Suppressor macrophage treated with lipopolysaccharide for 4 hours (primary cell): Measurements from ENCODE around the gene ZBTB21.
"Not testable (repeated sequence)": the region's sequence is repeated elsewhere in the genome, so short reads cannot be mapped to it uniquely, and the experiment has no call there.

Source experiments
- DNase-seq: peaks from one replicate; pipeline ENCODE4 v3.0.0-alpha.2; 2020

ZBTB21 gene

DNA sequence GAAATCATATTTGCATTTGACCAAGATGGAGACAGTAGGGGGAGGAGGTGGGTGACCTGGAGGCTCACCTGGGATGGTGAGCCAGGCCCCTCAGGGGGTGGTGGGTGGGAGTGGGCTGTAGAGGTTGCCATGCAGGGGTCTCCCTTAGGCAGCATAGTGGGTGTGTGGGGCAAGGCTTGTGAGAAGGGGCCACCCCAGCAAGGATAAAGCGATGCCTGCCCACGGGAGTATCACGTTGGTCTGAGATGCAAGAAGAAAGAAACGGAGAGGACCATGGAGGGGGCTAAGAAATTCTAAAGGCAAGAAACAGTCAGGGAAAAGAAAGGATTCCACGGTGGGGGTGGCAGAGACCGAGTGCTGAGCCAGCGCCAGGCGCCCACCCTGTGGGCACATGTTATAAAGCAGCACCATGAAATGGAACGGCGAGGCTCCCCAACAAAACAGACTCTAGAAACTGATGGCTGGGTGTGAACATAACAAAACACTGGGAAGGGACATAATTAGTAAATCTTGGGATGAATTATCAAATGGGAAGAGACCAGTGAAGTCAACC, 44.6 kb downstream of the ZBTB21 start:
- DNase-seq = no peak

- no peak for DNase-seq
Observed at GRCh38 chr21:41965045-41965444, 45.1 kb downstream of the ZBTB21 start.

GRCh38 chr21:41964171-41964570, 46.0 kb downstream of the ZBTB21 start:
- DNase-seq = no peak

GRCh38 chr21:41962425-41962966, 47.7 kb downstream of the ZBTB21 start:
- no peak for DNase-seq

DNA sequence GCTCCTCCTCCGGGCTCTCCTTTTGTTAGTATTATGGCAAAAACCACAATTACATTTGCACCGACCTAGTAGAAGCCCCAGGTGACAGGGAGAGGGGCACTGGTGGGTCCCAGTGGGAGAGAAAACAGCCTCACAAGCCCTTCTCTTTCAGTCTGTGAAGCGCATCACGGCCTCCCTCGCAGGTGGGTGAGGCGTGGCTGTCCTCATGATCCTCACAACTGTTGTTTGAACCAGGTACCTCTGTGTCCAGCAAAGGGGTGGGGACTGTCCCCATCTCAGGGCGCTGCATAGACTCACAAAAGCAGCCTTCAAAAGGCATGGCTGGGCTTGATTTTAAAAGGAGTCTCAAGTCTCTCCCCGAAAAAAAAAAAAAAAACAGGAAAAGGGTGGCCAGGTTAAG, 48.4 kb downstream of the ZBTB21 start:
- no peak for DNase-seq

DNA sequence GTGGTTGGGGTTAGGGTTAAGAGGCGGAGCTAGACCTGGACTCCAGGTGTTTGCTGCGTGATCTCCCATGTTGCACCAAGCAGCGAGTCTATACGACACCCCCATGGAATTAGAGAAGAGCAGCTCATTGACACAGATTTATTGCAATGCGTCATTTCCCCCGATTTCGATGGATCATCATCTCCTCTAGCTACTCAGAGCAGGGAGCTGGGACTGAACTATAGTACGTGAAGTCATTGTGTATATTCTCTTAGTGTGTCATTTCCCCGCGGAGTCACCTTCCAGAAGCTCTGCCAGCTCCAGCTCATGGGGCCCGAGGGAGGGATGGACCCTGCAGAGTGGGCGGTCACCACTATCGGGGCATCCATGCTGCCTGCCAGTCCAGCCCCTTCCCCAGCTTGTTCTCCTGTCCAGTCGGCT, 48.9 kb downstream of the ZBTB21 start:
- no peak for DNase-seq

GRCh38 chr21:41960386-41960785, 49.8 kb downstream of the ZBTB21 start:
- no peak for DNase-seq

DNA sequence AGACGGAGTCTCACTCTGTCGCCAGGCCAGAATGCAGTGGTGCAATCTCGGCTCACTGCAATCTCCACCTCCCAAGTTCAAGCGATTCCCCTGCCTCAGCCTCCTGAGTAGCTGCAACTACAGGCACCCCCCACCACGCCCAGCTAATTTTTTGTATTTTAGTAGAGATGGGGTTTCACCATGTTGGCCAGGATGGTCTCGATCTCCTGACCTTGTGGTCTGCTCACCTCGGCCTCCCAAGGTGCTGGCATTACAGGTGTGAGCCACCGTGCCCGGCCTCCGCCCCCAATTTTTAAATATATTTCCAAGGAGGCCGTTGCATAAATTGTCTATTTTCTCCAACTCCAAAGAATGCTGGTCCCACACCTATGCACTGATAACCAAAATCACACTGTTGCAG, 50.5 kb downstream of the ZBTB21 start:
- DNase-seq = not testable (repeated sequence)

- DNase-seq = no peak
Observed at GRCh38 chr21:41958886-41959563, 51.1 kb downstream of the ZBTB21 start.

DNA sequence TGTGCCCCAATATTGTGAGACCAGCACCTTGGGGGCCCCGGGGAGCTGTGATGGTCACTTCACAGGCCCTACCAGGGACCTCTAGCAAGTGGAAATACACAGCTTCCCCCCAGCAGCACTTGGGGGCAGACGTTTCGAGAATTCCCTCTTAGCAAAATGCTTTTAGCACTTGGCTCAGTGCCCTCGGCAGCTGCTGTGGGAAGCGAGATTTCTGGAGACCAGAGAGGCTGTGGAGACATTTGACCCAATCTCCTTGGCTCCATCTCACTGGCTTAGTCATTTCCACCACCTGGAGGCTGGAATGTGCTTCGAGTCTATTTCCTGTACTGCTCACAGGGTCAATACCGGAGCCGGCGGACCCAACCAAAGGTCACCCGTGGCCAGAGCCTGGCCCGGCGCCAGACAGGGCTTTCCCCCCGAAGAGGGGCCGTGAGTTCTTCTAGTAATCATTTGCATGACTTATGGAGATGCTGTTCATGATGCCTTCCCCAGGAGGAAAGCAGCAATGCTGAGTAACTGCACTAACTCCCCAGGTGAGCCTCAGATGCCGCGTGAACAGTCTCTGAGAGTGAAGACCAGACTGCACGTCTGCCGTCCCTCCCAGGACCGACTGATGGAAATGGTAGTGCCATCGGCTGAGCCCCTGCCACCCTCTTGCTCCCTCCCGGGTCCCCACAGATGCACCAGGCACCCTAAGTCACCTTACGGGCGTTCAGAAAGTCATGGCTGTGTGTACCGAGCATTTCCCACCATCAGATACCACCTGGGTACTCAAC, 52.0 kb downstream of the ZBTB21 start:
- DNase-seq = no peak

DNA sequence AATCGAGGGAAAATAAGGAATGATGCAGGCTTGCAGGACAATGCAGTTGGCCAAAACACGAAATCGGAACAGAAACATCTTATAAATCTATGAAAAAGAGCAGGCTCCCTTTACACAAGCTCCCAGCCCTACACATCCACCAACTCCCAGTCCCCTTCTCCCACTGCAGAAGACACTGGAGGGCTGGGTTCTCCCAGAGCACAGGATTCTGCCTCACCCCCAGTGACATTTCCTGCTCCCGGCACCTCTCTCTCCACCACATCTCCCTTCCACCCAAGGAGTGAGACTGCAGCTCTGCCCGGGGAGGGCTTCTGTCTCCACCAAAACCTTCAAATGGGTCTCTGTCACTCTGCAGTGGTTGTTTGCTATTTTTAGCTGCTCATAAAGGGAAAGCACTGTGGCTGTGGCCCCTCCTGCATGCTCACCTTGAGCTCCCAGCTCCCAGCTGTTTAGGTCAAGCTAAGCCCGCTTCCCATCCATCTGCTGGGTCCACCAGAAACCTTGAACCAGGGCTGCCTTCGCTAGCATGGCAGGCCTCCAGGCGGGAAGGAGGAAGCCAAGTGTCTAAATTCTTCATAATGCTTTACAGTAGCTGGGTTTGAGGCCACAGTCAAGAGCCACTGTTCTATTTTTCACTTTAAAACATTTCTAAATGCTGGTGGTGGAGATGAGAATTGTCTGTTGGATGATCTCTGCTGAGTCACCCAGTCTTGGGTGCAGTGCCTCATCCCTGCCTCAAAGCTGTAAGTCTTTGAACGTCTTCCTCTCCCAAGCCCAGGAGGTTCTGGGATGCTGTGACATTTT, 53.0 kb downstream of the ZBTB21 start:
- peak; percentile 18 for DNase-seq

- no peak for DNase-seq
Observed at GRCh38 chr21:41955516-41955915, 54.6 kb downstream of the ZBTB21 start.

DNA sequence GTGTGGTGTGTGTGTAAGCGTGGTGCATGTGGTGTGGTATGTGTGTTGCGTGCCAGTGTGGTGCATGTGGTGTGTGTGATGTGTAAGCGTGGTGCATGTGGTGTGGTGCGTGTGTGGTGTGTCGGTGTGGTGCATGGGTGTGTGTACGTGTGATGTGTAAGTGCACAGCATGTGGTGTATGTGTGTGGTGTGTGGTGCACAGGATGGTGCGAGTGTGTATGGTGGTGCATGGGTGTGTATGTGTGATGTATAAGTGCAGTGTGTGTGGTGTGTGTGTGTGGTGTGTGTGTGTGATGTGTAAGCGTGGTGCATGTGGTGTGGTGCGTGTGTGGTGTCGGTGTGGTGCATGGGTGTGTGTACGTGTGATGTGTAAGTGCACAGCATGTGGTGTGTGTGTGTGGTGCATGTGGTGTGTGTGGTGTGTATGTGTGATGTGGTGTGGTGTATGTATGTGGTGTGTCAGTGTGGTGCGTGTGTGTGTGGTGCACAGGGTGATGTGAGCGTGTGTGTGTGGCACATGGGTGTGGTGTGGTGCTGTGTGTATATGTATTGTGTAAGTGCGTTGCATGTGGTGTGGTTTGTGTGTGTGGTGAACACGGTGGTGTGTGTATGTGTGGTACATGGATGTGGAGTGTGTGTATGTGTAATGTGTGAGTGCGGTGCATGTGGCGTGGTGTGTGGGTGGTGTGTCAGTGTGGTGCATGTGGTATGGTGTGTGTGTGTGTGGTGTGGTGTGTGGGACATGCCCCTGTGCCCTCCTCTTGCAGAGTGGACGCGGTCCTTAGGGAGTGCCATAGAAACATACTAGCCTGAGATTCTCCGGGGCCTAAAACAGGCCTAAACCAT, 55.3 kb downstream of the ZBTB21 start:
- no peak for DNase-seq

DNA sequence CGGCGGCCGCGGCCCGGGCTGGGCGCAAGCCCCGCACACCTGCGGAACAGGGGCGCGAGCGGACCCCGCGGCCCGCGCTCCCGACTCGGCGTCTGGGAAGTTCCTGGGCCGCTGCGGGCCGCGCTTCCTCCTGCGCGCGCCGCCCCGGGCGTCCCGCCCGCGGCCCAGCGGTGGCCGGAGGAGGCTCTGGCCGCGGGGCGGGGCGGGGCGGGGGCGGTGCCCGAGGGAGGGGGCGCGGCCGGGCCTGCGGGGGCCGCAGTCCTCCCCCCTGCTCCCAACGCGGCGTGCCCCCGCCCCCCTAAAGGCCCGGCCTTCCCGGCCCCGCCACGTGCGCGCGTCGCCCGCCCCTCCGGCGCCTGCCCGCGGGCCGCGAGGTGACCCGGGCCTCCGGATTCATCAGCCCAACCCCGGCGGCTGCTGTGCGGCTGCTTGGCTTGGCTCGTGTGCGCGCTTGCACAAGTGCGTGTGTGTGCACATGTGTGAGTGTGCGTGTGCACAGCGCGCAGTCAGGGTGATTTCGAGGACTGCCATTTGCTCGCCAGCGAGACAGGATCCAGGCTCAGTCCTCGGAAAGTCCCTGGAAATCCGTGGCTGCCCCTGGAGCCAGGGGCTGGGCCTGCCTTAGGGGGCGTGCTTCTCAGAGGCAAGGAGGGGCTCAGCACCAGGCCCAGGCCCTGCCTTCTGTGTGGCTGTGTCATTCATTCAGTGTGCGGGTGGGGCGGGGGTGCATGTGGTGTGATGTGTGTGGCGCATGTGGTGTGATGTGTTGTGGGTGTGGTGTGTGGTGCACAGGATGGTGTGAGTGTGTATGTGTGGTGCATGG, 56.1 kb downstream of the ZBTB21 start, which contains the start of gene C2CD2:
TSS of gene C2CD2 (minus strand) at position 188 of the 823 bp plus-strand sequence. CDS start 370 bp downstream, outside the sequence.
- DNase-seq = peak; percentile 59

- peak; percentile 30 for DNase-seq
Observed at GRCh38 chr21:41953249-41953830, 56.8 kb downstream of the ZBTB21 start.

DNA sequence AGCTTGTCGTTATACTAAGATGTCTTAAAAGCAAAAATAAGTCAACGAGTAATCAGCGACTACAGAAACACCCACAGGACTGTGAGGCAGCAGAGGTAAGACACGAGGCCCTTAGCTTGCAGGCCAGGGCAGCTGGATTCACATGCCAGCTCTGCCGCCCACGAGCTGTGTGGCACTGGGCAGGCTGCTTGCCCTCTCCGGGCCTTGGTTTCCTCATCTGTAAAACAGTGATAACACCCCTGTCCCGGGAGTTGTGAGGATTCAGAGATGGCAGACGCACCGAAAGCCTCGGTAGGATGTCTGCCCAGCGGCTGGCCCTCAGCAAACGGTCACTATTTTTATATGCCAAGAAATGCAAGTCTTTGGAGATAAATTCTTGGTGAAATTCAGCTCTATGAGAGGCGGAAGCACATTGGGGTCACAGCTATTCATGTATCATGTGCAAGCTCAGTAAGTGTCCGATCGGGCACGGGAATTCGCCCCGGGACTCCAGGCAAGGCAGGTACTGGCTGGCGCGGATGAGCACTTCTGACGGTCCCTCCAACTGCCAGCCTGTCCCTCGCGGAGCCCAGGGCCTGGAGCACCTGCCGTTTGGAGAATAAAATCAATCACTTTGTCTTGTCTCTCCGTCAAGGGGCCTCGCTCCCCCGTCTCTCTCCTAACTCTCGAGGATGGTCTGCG, 57.5 kb downstream of the ZBTB21 start:
- no peak for DNase-seq

DNA sequence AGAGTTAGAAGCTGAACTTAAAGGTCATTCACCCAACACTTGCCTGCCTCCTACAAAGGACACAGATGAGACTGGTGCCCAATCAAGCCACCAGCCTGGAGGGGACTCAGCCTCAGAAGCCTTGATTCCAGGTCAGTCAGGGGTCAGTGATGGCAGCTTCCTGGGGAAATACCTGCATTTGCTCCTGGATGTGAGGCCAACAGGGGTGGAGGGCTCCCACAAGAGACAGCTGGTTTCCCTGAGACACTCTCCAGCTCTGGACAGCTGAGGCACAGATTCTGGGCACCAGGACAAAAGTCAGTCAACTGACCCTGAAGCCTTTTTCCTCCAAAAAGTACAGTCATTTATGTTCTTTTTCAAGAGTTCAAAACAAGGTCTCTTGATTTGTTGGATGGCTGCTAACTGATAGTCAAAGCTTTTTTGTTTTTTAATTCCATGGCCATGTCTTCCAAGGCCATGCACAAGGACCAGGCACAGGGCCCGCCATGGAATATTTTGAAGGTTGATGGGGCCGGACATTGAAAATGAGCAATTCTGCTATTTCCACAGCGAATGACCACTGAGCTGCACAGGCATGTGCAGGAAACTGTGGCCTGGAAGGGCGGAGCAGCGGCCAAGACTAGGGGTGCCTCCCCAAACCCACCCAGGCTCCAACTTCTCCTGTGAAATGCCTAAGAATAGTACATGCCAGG, 58.1 kb downstream of the ZBTB21 start:
- DNase-seq = no peak

DNA sequence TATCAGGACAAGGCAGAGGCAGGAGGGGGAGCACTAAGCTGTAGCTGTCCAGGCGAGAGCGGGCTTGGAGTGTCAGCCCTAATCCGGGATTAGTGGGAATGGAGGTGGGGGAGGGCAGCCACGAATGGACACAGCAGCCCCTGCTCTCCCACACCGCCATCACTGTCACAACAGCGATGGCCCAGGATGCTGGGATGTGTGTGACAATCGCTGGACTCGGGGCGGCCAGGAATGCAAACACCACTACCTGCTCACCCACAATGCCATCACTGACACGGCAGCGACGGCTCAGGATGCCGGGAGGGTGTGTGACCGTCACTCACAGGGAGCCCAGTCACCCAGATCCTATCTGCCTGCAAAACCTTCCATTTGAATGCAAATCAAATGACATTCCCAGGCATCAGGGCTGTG, 59.2 kb downstream of the ZBTB21 start:
- DNase-seq = no peak

- not testable (repeated sequence) for DNase-seq
Observed at GRCh38 chr21:41949631-41950030, 60.5 kb downstream of the ZBTB21 start.
